IPS DF 4.7 (cell line): Measurements from ENCODE around the gene FADS6.

Source experiments
- DNase-seq: peaks from one replicate; pipeline ENCODE4 v3.0.0-alpha.2; 2013; ENCODE audit warnings: low spot score; ENCODE audit errors: extremely low read depth

FADS6 gene

GRCh38 chr17:74831444-74832146, 61.8 kb downstream of the FADS6 start:
- no peak for DNase-seq

- no peak for DNase-seq
These were observed 62.6 kb downstream of the FADS6 start for GRCh38 chr17:74830861-74831260.

- DNase-seq: no peak
These were observed 65.6 kb downstream of the FADS6 start for GRCh38 chr17:74827800-74828199.
